ENCODE measurements around the gene ABL1. TPM values are rescaled to one million over a fixed set of nuclear protein-coding genes. Genes with fewer than 3 reads are reported as not detected.

Gene ABL1
- total RNA-seq, 2 donors from 2014 or later: 40.8 to 55.4 TPM

DNA sequence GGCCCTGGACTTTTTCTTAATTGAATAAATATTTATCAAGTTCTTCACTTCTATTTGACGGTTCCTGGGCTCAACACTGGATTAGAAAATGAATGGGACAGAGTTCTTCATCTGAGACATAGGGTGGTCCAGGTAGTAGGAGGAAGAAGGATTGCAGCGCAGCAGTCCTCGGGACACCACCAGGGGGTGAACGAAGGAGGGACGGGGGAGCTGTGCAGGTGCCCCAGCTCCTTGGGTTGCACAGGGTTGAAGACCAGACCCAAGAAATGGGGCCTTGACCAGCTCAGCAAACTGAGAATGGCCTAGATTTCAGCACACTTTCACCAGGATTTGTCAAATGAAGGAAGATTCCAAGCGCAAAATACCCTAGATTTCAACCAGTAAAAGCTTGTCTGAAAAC is 29.5 kb downstream of the ABL1 start:
- DNase-seq: no peak
- no peak for ATAC-seq
- intact Hi-C loops (cut with DNase I): loop anchor here (2.0 to 5.0 kb wide), 4 partner anchors 92 to 183 kb away; no protein-coding TSS in a partner anchor

DNA sequence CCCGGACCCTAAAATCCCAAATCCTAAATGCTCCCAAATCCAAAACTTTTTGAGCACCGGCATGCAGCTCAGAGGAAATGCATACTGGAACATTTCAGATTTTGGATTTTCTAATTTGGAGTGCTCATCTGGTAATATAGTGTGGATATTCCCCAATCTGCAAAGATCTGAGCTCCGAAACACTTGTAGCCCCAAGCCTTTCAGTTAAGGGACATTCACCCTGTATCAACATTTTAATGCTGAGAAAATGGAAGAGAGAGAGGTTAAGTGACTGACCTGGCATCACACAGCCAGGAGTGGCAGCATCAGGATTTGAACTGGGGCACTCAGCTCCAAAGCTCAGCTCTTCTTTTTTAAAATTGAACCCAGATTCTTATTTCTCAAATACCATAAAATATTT is 30.9 kb downstream of the ABL1 start:
- no peak for ATAC-seq
- intact Hi-C loops (cut with DNase I): loop anchor here (2.0 to 5.0 kb wide), 3 partner anchors 71 to 159 kb away; partner anchors contain the start of gene FIBCD1 (in 1 of the 2)
- no peak for DNase-seq

GRCh38 chr9:130866474-130866965 is 31.5 kb downstream of the ABL1 start:
- intact Hi-C loops (cut with DNase I): loop anchor here (2.0 to 5.0 kb wide), 2 partner anchors 71 to 132 kb away; partner anchors contain the start of gene FIBCD1 (in 1 of the 2)
- peak; percentile 67 for DNase-seq
- peak; percentile 48 to 54 for ATAC-seq

DNA sequence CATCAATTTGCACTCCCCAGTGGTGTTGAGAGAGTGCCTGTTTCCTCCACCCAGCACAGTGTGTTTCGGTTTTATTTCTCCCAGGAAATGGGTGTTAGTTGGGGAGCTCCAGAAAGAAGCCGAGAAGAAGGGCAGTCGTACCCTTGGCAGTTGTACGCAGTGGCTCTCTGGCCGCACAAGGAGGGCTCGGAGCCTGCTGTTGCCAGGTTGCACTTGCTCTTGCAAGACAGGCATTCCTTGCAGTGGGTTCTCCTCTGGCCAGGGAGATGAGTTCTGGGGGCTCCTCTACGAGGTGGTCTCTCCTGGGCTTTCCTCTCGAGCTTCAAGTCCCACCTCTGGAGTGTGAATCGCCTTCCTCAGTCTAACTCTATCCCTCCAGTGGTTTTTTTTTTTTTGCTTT is 32.5 kb downstream of the ABL1 start:
- ATAC-seq: no peak
- no peak for DNase-seq
- intact Hi-C loops (cut with DNase I): loop anchor here (2.0 to 5.0 kb wide), 2 partner anchors 70 to 131 kb away; partner anchors contain the start of gene FIBCD1 (in 1 of the 2)

DNA sequence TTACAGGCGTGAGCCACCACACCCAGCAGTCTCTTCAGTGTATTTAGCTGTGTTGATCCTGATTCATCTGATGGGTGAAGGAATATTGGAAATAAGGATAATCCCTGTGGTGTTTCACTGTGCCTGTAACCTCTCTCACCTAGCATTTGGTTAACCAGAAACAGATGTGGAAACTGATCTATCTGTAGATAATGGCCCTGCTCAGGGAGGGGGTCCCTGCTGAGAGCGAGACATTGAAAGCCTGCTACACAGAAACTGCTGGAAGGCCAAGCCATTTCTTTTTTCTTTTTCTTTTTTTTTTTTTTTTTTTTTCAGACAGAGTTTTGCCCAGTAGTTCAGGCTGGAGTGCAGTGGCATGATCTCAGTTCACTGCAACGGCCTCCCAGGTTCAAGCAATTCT is 33.2 kb downstream of the ABL1 start:
- intact Hi-C loops (cut with DNase I): loop anchor here in 1 of 2 donors (5.0 kb wide), 1 partner anchor 69 kb away; the partner anchor contains the start of gene FIBCD1
- no peak for DNase-seq
- no peak for ATAC-seq

DNA sequence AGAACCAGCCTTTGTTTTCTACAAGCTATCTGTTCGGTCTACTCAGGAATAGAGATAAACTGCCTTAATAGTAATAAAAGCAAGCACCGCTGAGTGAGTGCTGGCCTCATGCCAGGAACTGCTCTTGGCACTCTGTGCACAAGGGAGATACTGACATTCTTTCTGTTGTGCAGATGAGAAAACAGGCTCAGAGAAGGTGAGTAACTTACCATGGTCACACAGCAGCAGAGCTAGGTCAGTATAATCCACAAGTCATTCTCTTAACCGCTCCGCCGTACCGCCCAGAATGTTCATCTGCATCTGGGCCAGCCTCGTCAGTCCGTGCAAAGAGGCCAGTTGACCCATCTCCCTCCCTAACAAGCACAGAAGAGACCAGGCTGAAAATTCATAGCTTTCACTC is 34.2 kb downstream of the ABL1 start:
- DNase-seq (peak; percentile 81), ATAC-seq (peak in 1 of 2 donors; percentile 28)
- intact Hi-C loops (cut with DNase I): loop anchor here in 1 of 2 donors (5.0 kb wide), 1 partner anchor 68 kb away; the partner anchor contains the start of gene FIBCD1

DNA sequence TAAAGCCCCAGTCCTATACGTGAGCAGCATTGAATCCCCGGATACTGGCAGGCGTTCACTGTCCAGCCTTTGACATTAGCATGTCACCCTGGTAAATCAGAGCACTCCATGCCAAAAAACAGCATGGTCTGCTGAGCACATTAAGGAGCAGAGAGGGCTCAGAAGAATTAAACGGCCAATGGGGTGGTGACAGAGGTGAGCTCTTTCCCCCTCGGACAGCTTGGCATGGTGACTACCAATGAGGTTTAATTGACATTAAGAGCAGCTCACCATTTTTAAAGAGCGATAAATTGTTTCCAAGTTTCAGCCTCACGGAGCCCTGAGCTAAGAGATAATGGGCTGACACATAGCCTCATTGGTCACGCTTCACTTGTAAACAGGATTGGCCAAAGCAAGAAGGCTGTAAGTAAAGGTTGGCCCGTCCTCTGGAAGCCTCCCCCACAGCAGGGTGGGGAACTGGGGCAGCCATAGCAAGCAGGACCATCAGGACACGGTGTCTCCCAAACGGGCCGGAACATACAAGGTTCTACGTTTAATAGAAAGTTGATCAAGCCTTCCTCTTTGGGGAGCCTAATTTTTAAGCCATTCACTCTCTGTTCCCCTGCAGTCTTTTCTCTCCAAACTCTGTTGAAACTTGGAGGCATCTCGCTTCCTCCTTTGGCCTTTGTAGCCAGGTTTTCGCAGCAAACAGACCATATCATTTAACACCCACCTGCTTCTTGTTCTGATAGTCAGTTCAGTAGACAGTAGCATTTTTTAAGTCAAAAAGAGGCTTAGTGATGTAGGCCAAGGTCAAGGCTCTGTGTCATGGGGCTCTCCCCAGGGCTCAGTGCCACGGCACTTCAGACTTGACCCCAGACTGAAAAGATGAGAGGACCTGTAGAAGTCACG is 35.7 kb downstream of the ABL1 start:
- DNase-seq: peak; percentile 50
- intact Hi-C loops (cut with DNase I): loop anchor here in 1 of 2 donors (2.0 kb wide), 1 partner anchor 62 kb away; no protein-coding TSS in a partner anchor

GRCh38 chr9:130871395-130872062 is 36.5 kb downstream of the ABL1 start:
- ATAC-seq (peak in 1 of 2 donors; percentile 55), DNase-seq (no peak)
- intact Hi-C loops (cut with DNase I): loop anchor here in 1 of 2 donors (2.0 kb wide), 1 partner anchor 61 kb away; no protein-coding TSS in a partner anchor

More for the DNA sequence above, 35.7 kb downstream of the ABL1 start:
- ATAC-seq: peak; percentile 61 to 70

GRCh38 chr9:130872093-130872492 is 37.0 kb downstream of the ABL1 start:
- ATAC-seq (no peak), DNase-seq (no peak)
- intact Hi-C loops (cut with DNase I): no loop called here

DNA sequence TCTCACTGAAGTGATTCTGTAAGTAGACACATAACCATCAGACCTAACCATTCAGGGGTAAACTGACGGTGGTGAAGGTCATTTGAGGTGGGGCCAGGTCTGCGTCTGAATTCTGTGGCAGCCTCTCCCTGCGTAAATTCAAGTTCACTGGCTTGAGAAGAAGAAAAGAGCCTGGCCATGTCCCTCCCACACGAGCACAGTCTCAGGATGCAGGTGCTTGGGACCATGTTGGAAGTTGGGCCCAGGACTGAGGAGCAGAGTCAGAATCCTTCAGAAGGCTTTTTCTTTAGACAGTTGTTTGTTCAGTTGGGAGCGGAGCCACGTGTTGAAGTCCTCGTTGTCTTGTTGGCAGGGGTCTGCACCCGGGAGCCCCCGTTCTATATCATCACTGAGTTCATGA is 37.5 kb downstream of the ABL1 start:
- intact Hi-C loops (cut with DNase I): no loop called here
- no peak for DNase-seq
- no peak for ATAC-seq

DNA sequence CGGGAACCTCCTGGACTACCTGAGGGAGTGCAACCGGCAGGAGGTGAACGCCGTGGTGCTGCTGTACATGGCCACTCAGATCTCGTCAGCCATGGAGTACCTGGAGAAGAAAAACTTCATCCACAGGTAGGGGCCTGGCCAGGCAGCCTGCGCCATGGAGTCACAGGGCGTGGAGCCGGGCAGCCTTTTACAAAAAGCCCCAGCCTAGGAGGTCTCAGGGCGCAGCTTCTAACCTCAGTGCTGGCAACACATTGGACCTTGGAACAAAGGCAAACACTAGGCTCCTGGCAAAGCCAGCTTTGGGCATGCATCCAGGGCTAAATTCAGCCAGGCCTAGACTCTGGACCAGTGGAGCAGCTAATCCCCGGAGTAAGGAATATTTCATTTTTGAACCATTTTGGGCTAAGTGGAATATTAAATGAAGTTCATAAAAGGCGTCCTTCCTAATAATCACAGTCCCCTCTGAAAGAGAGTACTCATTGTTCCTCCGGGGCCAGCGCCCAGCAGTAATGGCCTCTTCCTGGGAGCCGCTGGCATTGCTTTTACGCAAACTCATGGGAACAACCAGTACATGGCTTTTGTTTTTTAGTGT is 38.0 kb downstream of the ABL1 start:
- intact Hi-C loops (cut with DNase I): no loop called here
- ATAC-seq: peak; percentile 57 to 80
- peak; percentile 56 for DNase-seq

- intact Hi-C loops (cut with DNase I): no loop called here
- no peak for DNase-seq
- ATAC-seq: no peak
Observed at GRCh38 chr9:130873966-130874365, 38.9 kb downstream of the ABL1 start.

DNA sequence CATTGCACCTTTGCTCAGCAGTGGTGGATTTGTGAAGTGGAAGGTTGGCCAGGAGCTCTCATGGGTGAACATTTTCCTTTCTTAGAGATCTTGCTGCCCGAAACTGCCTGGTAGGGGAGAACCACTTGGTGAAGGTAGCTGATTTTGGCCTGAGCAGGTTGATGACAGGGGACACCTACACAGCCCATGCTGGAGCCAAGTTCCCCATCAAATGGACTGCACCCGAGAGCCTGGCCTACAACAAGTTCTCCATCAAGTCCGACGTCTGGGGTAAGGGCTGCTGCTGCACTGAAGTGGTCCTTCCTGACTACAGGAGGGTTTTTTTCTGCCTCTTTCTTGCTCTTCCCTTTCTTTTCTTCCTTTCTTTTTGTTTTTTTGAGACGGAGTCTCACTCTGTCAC is 39.7 kb downstream of the ABL1 start:
- intact Hi-C loops (cut with DNase I): no loop called here
- ATAC-seq: no peak

DNA sequence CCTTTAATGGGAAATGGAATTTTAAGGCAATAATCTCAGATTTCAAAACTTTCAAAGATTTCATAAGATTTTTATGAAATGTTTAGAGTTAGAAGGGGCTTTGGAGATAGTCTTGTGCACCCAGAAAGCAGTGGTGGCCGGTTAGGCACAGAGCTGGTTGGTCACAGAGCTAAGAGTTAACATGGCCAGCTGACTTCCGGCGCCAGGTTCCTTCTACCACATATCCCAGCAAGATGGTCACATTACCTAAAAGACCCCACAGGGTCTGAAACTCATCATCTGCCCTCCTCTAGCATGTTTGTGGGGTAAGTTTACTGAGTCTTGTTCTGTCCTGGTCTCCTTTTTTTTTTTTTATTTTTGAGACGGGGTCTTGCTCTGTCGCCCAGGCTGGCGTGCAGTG is 42.2 kb downstream of the ABL1 start:
- intact Hi-C loops (cut with DNase I): no loop called here
- ATAC-seq (no peak), DNase-seq (no peak)

More for the DNA sequence above, 39.7 kb downstream of the ABL1 start:
- DNase-seq: peak; percentile 13

DNA sequence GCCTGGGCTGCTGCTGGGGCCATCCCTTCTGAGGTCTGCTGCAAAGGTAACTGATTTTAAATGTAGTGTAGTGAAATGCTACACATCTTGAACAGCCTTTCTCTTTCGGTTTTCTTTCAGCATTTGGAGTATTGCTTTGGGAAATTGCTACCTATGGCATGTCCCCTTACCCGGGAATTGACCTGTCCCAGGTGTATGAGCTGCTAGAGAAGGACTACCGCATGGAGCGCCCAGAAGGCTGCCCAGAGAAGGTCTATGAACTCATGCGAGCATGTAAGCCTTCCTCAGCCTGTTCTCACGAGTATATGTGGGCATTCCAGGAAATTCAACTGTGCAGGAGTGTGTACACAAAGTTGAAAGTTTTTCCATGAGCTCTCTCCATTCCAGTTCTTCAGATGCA is 43.2 kb downstream of the ABL1 start:
- intact Hi-C loops (cut with DNase I): no loop called here
- ATAC-seq: no peak
- no peak for DNase-seq

- intact Hi-C loops (cut with DNase I): no loop called here
- no peak for ATAC-seq
- DNase-seq: no peak
Observed at GRCh38 chr9:130879863-130880411, 44.9 kb downstream of the ABL1 start.

- ATAC-seq (no peak), DNase-seq (no peak)
- intact Hi-C loops (cut with DNase I): no loop called here
Observed at GRCh38 chr9:130880599-130881220, 45.7 kb downstream of the ABL1 start.

DNA sequence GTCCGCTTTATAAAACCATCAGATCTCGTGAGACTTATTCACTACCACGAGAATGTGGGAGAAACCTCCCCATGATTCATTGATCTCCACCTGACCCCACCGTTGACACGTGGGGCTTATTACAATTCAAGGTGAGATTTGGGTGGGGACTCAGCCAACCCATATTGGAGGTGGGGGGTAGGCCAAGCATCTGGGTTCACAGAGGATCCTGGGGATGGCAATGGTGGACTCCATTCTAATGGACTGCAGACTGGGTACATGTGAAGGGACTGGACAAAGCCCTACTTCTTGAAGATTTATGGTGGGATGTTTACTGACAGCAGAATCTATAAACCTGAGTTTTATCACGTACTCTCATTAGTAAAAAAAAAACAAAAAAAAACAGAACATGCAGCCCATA is 46.5 kb downstream of the ABL1 start:
- intact Hi-C loops (cut with DNase I): no loop called here
- DNase-seq (no peak), ATAC-seq (no peak)

All from left cardiac atrium (tissue), 4 donors.